SU-DHL-6 (cell line): ENCODE results near the gene SH2D5.

Source experiments
- H2AFZ ChIP-seq: fragments of 200-600 bp; sonication (generic); 2 replicates; pipeline ENCODE4 v1.6.1; 2014; ENCODE audit warnings: low read depth, mild to moderate bottlenecking, moderate library complexity, mixed read lengths, antibody characterized with exemption, low read length; ENCODE audit not compliant: severe bottlenecking
- H3F3A ChIP-seq: fragments of 200-600 bp; shearing (Covaris generic); 2 replicates; pipeline ENCODE4 v1.6.0; 2016; ENCODE audit warnings: antibody characterized with exemption, mild to moderate bottlenecking; ENCODE audit not compliant: insufficient read depth
- H3K27ac ChIP-seq: fragments of 200-600 bp; sonication (generic); 2 replicates; pipeline ENCODE4 v1.5.1; 2016; ENCODE audit warnings: low read depth, mild to moderate bottlenecking, low read length, moderate library complexity, mixed read lengths
- H3K27me3 ChIP-seq: fragments of 200-600 bp; sonication (generic), shearing (Covaris generic); 2 replicates; pipeline ENCODE4 v1.6.0; 2014; ENCODE audit warnings: mild to moderate bottlenecking, low read length
- H3K36me3 ChIP-seq: fragments of 200-600 bp; sonication (generic); 2 replicates; pipeline ENCODE4 v1.6.1; 2014; ENCODE audit warnings: mild to moderate bottlenecking, low read length, mixed read lengths
- H3K4me2 ChIP-seq: fragments of 300-600, 200-600 bp; shearing (Covaris generic), sonication (generic); 2 replicates; pipeline ENCODE4 v1.6.0; 2014; ENCODE audit warnings: low read length, low read depth, mild to moderate bottlenecking; ENCODE audit not compliant: poor library complexity, severe bottlenecking
- H3K4me3 ChIP-seq: fragments of 200-600 bp; sonication (generic); 2 replicates; pipeline ENCODE4 v1.5.1; 2014; ENCODE audit warnings: antibody characterized with exemption, low read length, mild to moderate bottlenecking, mixed read lengths; ENCODE audit not compliant: insufficient read depth, poor library complexity, severe bottlenecking
- H3K79me2 ChIP-seq: fragments of 200-600 bp; sonication (generic); 2 replicates; pipeline ENCODE4 v1.6.1; 2014; ENCODE audit warnings: mild to moderate bottlenecking, low read length, moderate library complexity; ENCODE audit not compliant: insufficient read depth
- H3K9ac ChIP-seq: fragments of 200-600 bp; sonication (generic); 2 replicates; pipeline ENCODE4 v1.7.0; 2014; ENCODE audit warnings: mild to moderate bottlenecking, low read length
- H3K9me2 ChIP-seq: fragments of 200-600 bp; sonication (generic); replicated peaks from 2 replicates; pipeline ENCODE4 v1.6.1; 2014; ENCODE audit warnings: low read length; ENCODE audit not compliant: insufficient read depth
- H3K9me3 ChIP-seq: fragments of 200-600 bp; sonication (generic); 2 replicates; pipeline ENCODE4 v1.6.1; 2014; ENCODE audit warnings: low read length, mixed read lengths; ENCODE audit not compliant: insufficient read depth
- H4K20me1 ChIP-seq: fragments of 200-600 bp; sonication (generic); 2 replicates; pipeline ENCODE4 v1.6.1; 2014; ENCODE audit warnings: low read depth, mild to moderate bottlenecking, antibody characterized with exemption, low read length, moderate library complexity, mixed read lengths
- EZH2phosphoT487 ChIP-seq: fragments of 200-600 bp; sonication (generic), shearing (Covaris generic); conservative IDR thresholded peaks from 2 replicates; pipeline ENCODE4 v1.6.1; 2018; ENCODE audit warnings: mild to moderate bottlenecking, antibody characterized with exemption, low read length, moderate library complexity, mixed read lengths
- TF ChIP-seq, protein P1 (sequence below): fragments of 200-600 bp; sonication (generic); IDR thresholded peaks from one replicate; pipeline ENCODE4 v1.5.1; 2017; ENCODE audit warnings: antibody characterized with exemption, mild to moderate bottlenecking, low read length, moderate library complexity; ENCODE audit not compliant: insufficient read depth, poor library complexity, severe bottlenecking

The SH2D5 gene

DNA sequence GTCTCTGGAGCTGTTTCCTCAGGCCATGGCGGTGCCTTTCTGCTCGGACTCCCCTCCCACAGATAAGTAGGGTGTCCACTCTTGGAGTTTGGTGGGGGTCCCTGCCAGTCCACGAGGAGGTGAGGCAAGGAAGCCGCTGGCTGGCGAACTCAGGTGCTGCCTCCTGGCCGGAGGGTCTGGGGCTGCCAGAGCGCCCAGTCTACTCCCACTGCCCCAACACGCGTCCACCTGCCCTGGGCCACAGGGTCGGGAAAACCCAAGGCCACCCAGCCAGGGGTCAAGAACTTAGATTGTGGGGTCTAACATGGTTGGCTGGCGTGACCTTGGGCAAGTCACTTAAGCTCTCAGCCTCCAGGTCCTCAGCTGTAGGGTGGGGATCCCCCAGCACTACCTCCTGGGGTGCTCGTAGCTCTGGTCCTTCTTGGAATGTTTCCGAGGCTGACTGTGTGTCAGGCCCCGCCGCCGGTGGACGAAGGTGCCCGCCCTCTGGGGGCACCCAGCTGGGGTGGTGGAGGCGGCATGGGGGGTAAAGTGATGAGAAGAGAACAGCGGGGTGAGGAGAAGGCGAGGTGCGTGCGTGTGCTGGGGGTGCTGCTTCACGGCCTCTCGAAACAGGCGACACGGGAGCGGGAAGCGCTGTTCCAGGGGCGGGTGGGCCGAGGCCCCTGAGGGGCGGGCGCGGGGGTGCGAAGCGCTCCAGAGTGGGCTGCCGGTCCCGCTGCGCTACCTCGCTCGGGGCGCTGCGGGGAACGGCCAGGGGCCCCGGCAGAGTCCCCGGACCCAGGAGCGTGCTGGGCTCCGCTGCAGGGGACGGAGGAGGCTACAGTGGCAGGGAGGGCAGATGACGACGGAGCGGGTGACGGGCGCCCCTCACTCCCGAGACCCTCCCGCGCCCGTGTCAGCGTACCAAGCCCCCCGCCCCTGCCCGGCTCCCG lies 1.2 kb downstream of the SH2D5 start:
- Histone ChIP-seq H3K4me3 (peak overlapping the region; percentile 54), H3K36me3 (no peaks in the 10 kb centered on the region), H3K27me3 (no peaks in the 10 kb centered on the region), H4K20me1 (no peaks in the 10 kb centered on the region), H3K9me2 (no peaks in the 10 kb centered on the region), H3K4me2 (peak overlapping the region; percentile 70), H3K9ac (peak overlapping the region; percentile 49), H3F3A (peaks cover 14% of the 10 kb centered on the region), H3K9me3 (no peaks in the 10 kb centered on the region), H3K79me2 (no peaks in the 10 kb centered on the region), H2AFZ (peak overlapping the region; percentile 69), H3K27ac (no peak overlapping the region)
- TF ChIP-seq EZH2phosphoT487, result no peak
- TF ChIP-seq, protein P1, sequence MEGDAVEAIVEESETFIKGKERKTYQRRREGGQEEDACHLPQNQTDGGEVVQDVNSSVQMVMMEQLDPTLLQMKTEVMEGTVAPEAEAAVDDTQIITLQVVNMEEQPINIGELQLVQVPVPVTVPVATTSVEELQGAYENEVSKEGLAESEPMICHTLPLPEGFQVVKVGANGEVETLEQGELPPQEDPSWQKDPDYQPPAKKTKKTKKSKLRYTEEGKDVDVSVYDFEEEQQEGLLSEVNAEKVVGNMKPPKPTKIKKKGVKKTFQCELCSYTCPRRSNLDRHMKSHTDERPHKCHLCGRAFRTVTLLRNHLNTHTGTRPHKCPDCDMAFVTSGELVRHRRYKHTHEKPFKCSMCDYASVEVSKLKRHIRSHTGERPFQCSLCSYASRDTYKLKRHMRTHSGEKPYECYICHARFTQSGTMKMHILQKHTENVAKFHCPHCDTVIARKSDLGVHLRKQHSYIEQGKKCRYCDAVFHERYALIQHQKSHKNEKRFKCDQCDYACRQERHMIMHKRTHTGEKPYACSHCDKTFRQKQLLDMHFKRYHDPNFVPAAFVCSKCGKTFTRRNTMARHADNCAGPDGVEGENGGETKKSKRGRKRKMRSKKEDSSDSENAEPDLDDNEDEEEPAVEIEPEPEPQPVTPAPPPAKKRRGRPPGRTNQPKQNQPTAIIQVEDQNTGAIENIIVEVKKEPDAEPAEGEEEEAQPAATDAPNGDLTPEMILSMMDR, result no peak

DNA sequence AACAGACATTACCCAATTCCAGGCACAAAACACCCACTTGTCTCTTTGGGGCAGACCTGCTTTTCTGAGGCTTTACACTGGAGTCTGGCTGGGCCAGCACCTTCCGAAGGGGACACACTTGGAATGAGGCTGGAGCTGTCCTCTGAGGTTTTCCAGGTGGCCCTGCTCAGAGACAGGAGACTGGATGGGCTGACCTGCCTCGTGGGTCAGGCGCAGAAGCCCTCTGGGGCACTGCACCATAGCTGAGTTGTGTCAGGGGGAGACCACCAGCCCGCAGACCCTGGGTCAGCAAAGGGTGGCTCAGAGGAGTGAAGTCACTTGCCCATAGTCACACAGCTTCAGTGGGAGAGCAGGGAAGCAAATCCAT lies 1.8 kb downstream of the SH2D5 start:
- Histone ChIP-seq H3K27ac (no peak overlapping the region), H2AFZ (no peak overlapping the region), H3K27me3 (no peaks in the 10 kb centered on the region), H3K9ac (no peak overlapping the region), H3K36me3 (no peaks in the 10 kb centered on the region), H3K9me3 (no peaks in the 10 kb centered on the region), H3K4me3 (no peak overlapping the region), H3K9me2 (no peaks in the 10 kb centered on the region), H4K20me1 (no peaks in the 10 kb centered on the region), H3F3A (peaks cover 14% of the 10 kb centered on the region), H3K79me2 (no peaks in the 10 kb centered on the region), H3K4me2 (peak overlapping the region; percentile 70)
- TF ChIP-seq, protein P1, result no peak
- no peak for TF ChIP-seq EZH2phosphoT487

DNA sequence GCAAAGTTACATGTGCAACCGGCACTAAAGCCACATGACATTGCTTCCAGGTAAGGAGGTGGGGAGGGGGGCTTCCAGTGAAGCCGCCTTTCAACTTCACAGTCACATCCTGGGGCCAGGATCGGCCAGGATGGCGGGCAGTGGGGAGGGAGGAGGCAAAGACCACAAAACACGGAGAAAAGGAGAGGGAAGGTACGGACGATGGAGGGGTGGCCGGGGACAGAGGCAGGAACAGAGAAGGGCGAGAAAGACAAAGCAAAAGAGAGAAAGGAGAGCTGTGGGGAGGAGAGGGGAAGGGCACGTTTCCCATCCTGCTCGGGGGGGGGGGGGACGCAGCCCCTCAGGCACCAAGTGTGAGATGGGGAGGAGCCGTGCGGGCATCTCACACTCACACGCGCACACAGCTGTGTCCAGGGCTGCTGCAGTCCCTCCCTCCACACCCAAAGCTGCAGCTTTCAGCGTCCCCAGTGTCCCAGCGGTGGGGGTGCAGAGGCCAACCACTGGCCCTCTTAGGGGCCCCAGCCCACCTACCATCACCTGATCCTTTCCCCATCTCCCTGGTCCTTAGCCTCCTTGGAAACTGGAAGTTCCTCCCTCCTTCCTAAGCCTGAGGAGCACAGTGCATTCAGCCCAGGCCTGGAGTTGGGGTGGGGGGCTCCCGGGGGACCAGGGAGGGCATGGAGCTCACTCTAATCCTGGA lies 2.4 kb downstream of the SH2D5 start:
- Histone ChIP-seq H3K27ac (no peak overlapping the region), H2AFZ (no peak overlapping the region)
- TF ChIP-seq, protein P1, result no peak
- TF ChIP-seq EZH2phosphoT487, result no peak

More for the DNA sequence above, 2.4 kb downstream of the SH2D5 start:
- Histone ChIP-seq H3K36me3 (no peaks in the 10 kb centered on the region), H3K4me3 (no peak overlapping the region), H3K9me2 (no peaks in the 10 kb centered on the region), H3K9me3 (no peaks in the 10 kb centered on the region), H3K27me3 (no peaks in the 10 kb centered on the region), H3F3A (peaks cover 14% of the 10 kb centered on the region), H3K4me2 (no peak overlapping the region), H4K20me1 (no peaks in the 10 kb centered on the region), H3K79me2 (no peaks in the 10 kb centered on the region), H3K9ac (no peak overlapping the region)
